Stimulated activated CD8-positive, alpha-beta memory T cell treated with anti-CD3 and anti-CD28 coated beads, Interleukin-4, amount 100 ng/mL, for 24 hours (primary cell): Measurements from ENCODE around the gene TMEM266.

Experiments used
- DNase-seq: peaks from one replicate; pipeline ENCODE4 v3.0.0-alpha.2; 2020; ENCODE audit warnings: low read depth

Gene TMEM266

GRCh38 chr15:76065793-76066192 lies 6.0 kb downstream of the TMEM266 start:
- DNase-seq = no peak

GRCh38 chr15:76070192-76070591 lies 10.4 kb downstream of the TMEM266 start:
- no peak for DNase-seq

GRCh38 chr15:76070921-76071635 lies 11.3 kb downstream of the TMEM266 start:
- DNase-seq = no peak

GRCh38 chr15:76071806-76072205 lies 12.0 kb downstream of the TMEM266 start:
- DNase-seq = no peak

- no peak for DNase-seq
Measured at GRCh38 chr15:76073554-76073953, 13.8 kb downstream of the TMEM266 start.

GRCh38 chr15:76075046-76075445 lies 15.3 kb downstream of the TMEM266 start:
- DNase-seq = no peak

GRCh38 chr15:76078285-76078877 lies 18.6 kb downstream of the TMEM266 start:
- no peak for DNase-seq

- DNase-seq = no peak
Measured at GRCh38 chr15:76084256-76084655, 24.5 kb downstream of the TMEM266 start.

GRCh38 chr15:76098685-76099084 lies 38.9 kb downstream of the TMEM266 start:
- no peak for DNase-seq

GRCh38 chr15:76099388-76099787 lies 39.6 kb downstream of the TMEM266 start:
- no peak for DNase-seq

GRCh38 chr15:76100361-76100760 lies 40.6 kb downstream of the TMEM266 start:
- no peak for DNase-seq

- no peak for DNase-seq
Measured at GRCh38 chr15:76101655-76102054, 41.9 kb downstream of the TMEM266 start.

GRCh38 chr15:76105391-76105790 lies 45.6 kb downstream of the TMEM266 start:
- DNase-seq = no peak

- DNase-seq = no peak
Measured at GRCh38 chr15:76105911-76106310, 46.1 kb downstream of the TMEM266 start.

GRCh38 chr15:76107169-76107568 lies 47.4 kb downstream of the TMEM266 start:
- no peak for DNase-seq

- DNase-seq = no peak
Measured at GRCh38 chr15:76108021-76108723, 48.4 kb downstream of the TMEM266 start.

GRCh38 chr15:76109046-76109445 lies 49.3 kb downstream of the TMEM266 start:
- DNase-seq = no peak

- DNase-seq = no peak
Measured at GRCh38 chr15:76114561-76114960, 54.8 kb downstream of the TMEM266 start.

GRCh38 chr15:76116138-76116885 lies 56.5 kb downstream of the TMEM266 start:
- no peak for DNase-seq

GRCh38 chr15:76117181-76117580 lies 57.4 kb downstream of the TMEM266 start:
- no peak for DNase-seq

GRCh38 chr15:76118767-76119166 lies 59.0 kb downstream of the TMEM266 start:
- no peak for DNase-seq

GRCh38 chr15:76123031-76123430 lies 63.2 kb downstream of the TMEM266 start:
- no peak for DNase-seq

GRCh38 chr15:76127169-76127568 lies 67.4 kb downstream of the TMEM266 start:
- no peak for DNase-seq
